ENCODE measurements around the gene DHX8. TPM values are rescaled to one million over a fixed set of nuclear protein-coding genes. Genes with fewer than 3 reads are reported as not detected.

DHX8 gene
- total and polyA plus RNA-seq, 2 experiments from 2014 or later: 33.1 to 34.4 TPM

DNA sequence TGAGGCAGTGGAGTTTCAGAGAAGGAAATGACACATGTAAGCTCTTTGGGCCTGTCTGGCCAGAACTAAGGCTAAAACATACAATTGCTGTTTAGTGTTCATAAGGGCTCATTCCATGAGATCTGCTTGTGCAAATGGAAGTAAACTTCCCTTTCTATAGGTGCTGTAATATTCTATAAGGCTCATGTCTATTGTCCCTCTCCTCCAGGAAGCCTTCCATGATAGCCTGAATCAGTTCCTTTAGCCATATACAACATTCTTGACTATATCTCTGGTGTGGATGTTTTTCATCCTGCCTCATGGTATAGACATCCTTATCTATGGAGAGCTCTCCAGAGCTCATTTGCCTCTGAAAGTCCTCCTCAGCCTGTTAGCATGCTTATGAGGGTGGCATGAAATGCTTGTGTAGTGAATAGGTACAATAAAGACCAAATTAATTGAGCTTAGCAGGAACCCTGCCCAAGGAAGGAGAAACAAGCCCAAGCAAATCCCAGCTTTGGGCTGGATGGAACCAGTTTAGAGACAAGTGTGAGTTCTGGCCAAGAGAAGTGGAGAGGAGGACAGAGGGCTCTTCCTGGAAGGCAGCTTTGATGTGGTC is 64.0 kb downstream of the DHX8 start:
- no peak for TF ChIP-seq EZH2phosphoT487 (IDR thresholded peaks at IDR 0.05; ENCODE audit: insufficient read depth, low read depth)
- no peaks in the 10 kb centered on the region for H3K36me3 ChIP-seq (ENCODE audit: low read depth)

DNA sequence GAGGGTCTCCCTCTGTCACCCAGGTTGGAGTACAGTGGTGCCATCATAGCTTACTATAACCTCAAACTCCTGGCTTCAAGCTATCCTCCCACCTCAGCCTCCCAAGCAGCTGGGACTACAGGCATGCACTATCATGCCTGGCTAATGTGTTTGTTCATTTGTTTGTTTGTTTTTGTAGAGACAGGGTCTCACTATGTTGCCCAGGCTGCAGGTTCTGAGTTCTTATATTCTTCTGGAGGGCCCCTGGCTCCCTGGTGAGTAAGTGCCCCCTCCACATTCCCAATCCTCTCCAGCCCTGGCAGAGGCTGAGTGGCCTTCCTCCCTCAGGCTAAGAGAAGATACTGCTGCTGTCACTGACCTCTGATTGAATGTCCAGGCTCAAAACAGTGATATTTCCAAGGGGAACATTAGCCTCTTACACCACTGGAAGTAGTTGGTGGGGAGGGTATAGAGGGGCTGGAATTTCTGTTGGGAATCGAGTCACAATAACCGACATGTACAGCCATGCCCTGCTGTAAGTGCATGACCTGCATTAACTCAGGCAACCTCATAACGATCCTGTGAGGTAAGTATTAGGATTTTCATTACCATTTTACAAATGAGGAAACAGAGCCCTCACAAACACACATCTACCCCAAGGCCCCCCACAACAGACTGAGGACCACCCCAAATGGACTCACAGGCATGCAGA is 65.1 kb downstream of the DHX8 start:
- Histone ChIP-seq H3K9ac (no peak overlapping the region), H3K27me3 (replicated peaks; ENCODE audit: insufficient read depth) (no peaks in the 10 kb centered on the region), H3K9me3 (ENCODE audit: low read depth) (no peaks in the 10 kb centered on the region), H3K4me1 (ENCODE audit: insufficient read depth) (peaks cover 15% of the 10 kb centered on the region), H3K4me3 (no peak overlapping the region), H2AFZ (no peak overlapping the region), H3K27ac (no peak overlapping the region), H3K4me2 (ENCODE audit: unreplicated experiment) (no peak overlapping the region), H3K36me3 (ENCODE audit: low read depth) (no peaks in the 10 kb centered on the region), H3K79me2 (ENCODE audit: insufficient read depth) (no peaks in the 10 kb centered on the region), H3F3A (ENCODE audit: insufficient read depth) (0 out of 2 replicates have a peak, but pooled peaks cover 6% of the 10 kb centered on the region), H3K9me2 (ENCODE audit: insufficient read depth) (no peaks in the 10 kb centered on the region), H4K20me1 (ENCODE audit: insufficient read depth) (no peaks in the 10 kb centered on the region)
- in situ Hi-C loops (cut with MboI): no loop called here
- no peak for TF ChIP-seq EZH2phosphoT487 (IDR thresholded peaks at IDR 0.05; ENCODE audit: insufficient read depth, low read depth)
- TF ChIP-seq EZH2 (IDR thresholded peaks at IDR 0.05; ENCODE audit: insufficient read depth, poor library complexity, severe bottlenecking): no peak
- no peak for DNase-seq
- WGBS, 2 experiments (ENCODE audit: low coverage in 1 of 2, low lambda C conversion rate in 2 of 2, missing lambda C conversion rate in 2 of 2): 88 to 93% methylated on average over 3 of the region's 3 CpGs

More for the DNA sequence above, 64.0 kb downstream of the DHX8 start:
- Histone ChIP-seq H3K9me3 (ENCODE audit: low read depth) (no peaks in the 10 kb centered on the region), H3K4me1 (ENCODE audit: insufficient read depth) (peaks cover 15% of the 10 kb centered on the region), H3K9ac (no peak overlapping the region), H3K4me3 (no peak overlapping the region), H3K9me2 (ENCODE audit: insufficient read depth) (no peaks in the 10 kb centered on the region), H3K27ac (no peak overlapping the region), H3K4me2 (ENCODE audit: unreplicated experiment) (no peak overlapping the region), H2AFZ (no peak overlapping the region), H4K20me1 (ENCODE audit: insufficient read depth) (no peaks in the 10 kb centered on the region), H3K79me2 (ENCODE audit: insufficient read depth) (no peaks in the 10 kb centered on the region), H3F3A (ENCODE audit: insufficient read depth) (0 out of 2 replicates have a peak, but pooled peaks cover 6% of the 10 kb centered on the region), H3K27me3 (replicated peaks; ENCODE audit: insufficient read depth) (no peaks in the 10 kb centered on the region)
- in situ Hi-C loops (cut with MboI): no loop called here
- DNase-seq: no peak

DNA sequence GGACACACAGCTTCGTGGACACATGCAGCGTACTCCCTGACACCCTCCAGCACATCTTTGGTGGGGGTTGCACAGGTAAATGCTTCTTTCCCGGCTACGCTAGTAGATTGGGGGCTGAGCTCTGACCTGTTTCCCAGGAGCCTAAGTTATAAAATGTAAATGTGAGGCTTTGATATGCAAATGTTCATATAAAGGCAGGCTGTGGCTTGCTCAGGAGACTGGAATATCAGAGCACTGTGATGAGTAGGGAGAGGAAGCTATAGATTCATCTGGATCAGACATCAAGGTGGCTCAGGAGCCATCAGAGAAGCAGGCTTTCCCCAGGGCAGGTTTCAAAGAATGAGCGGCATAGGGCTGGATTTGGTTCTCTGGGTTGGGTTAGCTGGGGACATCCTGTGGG is 65.7 kb downstream of the DHX8 start:
- H2AFZ ChIP-seq: no peak overlapping the region
- H3K9me2 ChIP-seq (ENCODE audit: insufficient read depth): no peaks in the 10 kb centered on the region
- no peaks in the 10 kb centered on the region for H4K20me1 ChIP-seq (ENCODE audit: insufficient read depth)
- H3K9ac ChIP-seq: no peak overlapping the region
- no peak overlapping the region for H3K4me2 ChIP-seq (ENCODE audit: unreplicated experiment)
- H3K9me3 ChIP-seq (ENCODE audit: low read depth): no peaks in the 10 kb centered on the region
- 94% methylated on average over 5 of the region's 5 CpGs for WGBS, 2 experiments (ENCODE audit: low coverage in 1 of 2, low lambda C conversion rate in 2 of 2, missing lambda C conversion rate in 2 of 2)
- H3F3A ChIP-seq (ENCODE audit: insufficient read depth): 0 out of 2 replicates have a peak, but pooled peaks cover 6% of the 10 kb centered on the region
- peaks cover 9% of the 10 kb centered on the region for H3K4me1 ChIP-seq (ENCODE audit: insufficient read depth)
- no peak overlapping the region for H3K27ac ChIP-seq
- no peak for DNase-seq
- TF ChIP-seq EZH2 (IDR thresholded peaks at IDR 0.05; ENCODE audit: insufficient read depth, poor library complexity, severe bottlenecking) (no peak), EZH2phosphoT487 (IDR thresholded peaks at IDR 0.05; ENCODE audit: insufficient read depth, low read depth) (no peak)
- H3K27me3 ChIP-seq (replicated peaks; ENCODE audit: insufficient read depth): no peaks in the 10 kb centered on the region
- in situ Hi-C loops (cut with MboI): no loop called here
- no peaks in the 10 kb centered on the region for H3K36me3 ChIP-seq (ENCODE audit: low read depth)
- H3K79me2 ChIP-seq (ENCODE audit: insufficient read depth): no peaks in the 10 kb centered on the region
- no peak overlapping the region for H3K4me3 ChIP-seq

DNA sequence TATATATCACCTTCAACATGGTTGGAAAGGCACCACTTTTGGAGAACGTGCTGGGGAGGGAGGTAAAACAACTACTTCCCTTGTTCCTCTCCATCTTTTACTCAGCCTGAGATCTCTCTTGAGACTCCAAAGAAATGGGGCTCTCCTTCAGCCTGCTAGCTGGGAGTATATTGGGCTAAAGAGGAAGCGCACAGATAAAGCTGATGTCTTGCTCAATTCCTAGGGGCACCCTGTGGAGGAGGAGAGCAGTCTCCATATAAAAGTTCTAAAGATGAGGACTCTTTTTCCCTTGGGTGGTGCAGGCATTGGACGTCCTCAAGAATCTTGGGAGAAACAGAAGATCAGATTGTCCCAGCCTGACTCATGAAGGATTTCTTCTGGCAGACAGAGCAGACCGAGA is 67.0 kb downstream of the DHX8 start:
- Histone ChIP-seq H3K4me3 (no peak overlapping the region), H3K4me1 (ENCODE audit: insufficient read depth) (peaks cover 4% of the 10 kb centered on the region; the same call in 1 of the 2 replicates), H2AFZ (no peak overlapping the region), H3K9me2 (ENCODE audit: insufficient read depth) (no peaks in the 10 kb centered on the region), H3F3A (ENCODE audit: insufficient read depth) (peaks cover 11% of the 10 kb centered on the region), H3K4me2 (ENCODE audit: unreplicated experiment) (no peak overlapping the region), H3K9ac (no peak overlapping the region), H3K27me3 (replicated peaks; ENCODE audit: insufficient read depth) (no peaks in the 10 kb centered on the region), H3K36me3 (ENCODE audit: low read depth) (no peaks in the 10 kb centered on the region), H3K27ac (no peak overlapping the region), H3K79me2 (ENCODE audit: insufficient read depth) (no peaks in the 10 kb centered on the region), H4K20me1 (ENCODE audit: insufficient read depth) (no peaks in the 10 kb centered on the region), H3K9me3 (ENCODE audit: low read depth) (no peaks in the 10 kb centered on the region)
- DNase-seq: no peak
- in situ Hi-C loops (cut with MboI): no loop called here
- 72 to 79% methylated on average over 4 of the region's 4 CpGs for WGBS, 2 experiments (ENCODE audit: low coverage in 1 of 2, low lambda C conversion rate in 2 of 2, missing lambda C conversion rate in 2 of 2)
- TF ChIP-seq EZH2 (IDR thresholded peaks at IDR 0.05; ENCODE audit: insufficient read depth, poor library complexity, severe bottlenecking): no peak
